ENCODE measurements around the gene ZNF324. TPM values are rescaled to one million over a fixed set of nuclear protein-coding genes. Genes with fewer than 3 reads are reported as not detected.
A peak's percentile ranks its signal among the peaks of the same experiment; 100 is the strongest.

ZNF324 gene
- total and polyA plus RNA-seq, 10 donors, result 1.5 to 19.8 (median 12.7) TPM

DNA sequence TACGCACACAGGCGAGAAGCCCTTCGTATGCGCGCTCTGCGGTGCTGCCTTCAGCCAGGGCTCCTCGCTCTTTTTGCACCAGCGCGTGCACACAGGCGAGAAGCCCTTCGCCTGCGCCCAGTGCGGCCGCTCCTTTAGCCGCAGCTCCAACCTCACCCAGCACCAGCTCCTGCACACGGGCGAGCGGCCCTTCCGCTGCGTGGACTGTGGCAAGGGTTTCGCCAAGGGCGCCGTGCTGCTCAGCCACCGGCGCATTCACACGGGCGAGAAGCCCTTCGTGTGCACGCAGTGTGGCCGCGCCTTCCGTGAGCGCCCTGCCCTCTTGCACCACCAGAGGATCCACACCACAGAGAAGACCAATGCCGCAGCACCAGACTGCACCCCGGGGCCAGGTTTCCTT, 10.8 kb upstream of the ZNF324 start:
- 97 to 98% (median 98%) methylated on average over 29 to 35 of the region's 35 CpGs for WGBS, 5 donors
- intact Hi-C loops (cut with DNase I; ENCODE audit: low total_unique reads), result no loop called here
- H3K27me3 ChIP-seq (replicated peaks in 1 of 7), result no peaks in the 10 kb centered on the region
- H3K9me3 ChIP-seq, result no peaks in the 10 kb centered on the region
- no peak for TF ChIP-seq POLR2A (IDR thresholded peaks at IDR 0.05)
- TF ChIP-seq POLR2AphosphoS5 (IDR thresholded peaks at IDR 0.05), result no peak
- no peak for TF ChIP-seq CTCF (IDR thresholded peaks at IDR 0.05 in 8 of 11, conservative IDR thresholded peaks at IDR 0.05 in 3 of 11)
- H3K27ac ChIP-seq, result no peak overlapping the region
- H3K36me3 ChIP-seq, result peaks cover 0 to 50% (median 30%) of the 10 kb centered on the region in 6 donors
- no peak for DNase-seq
- H3K4me3 ChIP-seq, result no peak overlapping the region
- H3K4me1 ChIP-seq, result peaks cover under 1 to 15% (median 9%) of the 10 kb centered on the region in 6 donors

DNA sequence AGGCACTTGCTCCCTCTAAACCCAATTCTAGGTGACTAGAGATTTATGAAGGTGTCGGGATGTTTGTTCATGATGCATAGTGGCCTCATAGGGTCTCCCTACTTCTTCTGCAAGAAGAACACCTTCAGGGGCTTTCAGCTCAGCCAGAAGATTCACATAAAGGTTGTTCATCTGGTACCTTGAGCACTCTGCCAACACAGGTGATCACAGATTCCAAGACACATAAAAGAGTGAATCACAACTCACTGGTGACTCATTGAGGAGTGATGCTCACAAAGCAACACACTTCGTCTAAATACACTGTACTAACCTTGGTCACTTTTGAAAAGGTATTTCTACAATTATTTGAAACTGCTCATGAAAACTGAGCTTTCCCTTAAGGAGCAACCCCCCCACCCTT, 6.8 kb upstream of the ZNF324 start:
- Histone ChIP-seq H3K27me3 (replicated peaks in 1 of 7) (no peaks in the 10 kb centered on the region), H3K4me3 (no peak overlapping the region), H3K4me1 (peaks cover 0 to 7% (median 1%) of the 10 kb centered on the region in 6 donors), H3K27ac (no peak overlapping the region), H3K9me3 (no peaks in the 10 kb centered on the region), H3K36me3 (peaks cover 0 to 33% (median 21%) of the 10 kb centered on the region in 6 donors)
- intact Hi-C loops (cut with DNase I; ENCODE audit: low total_unique reads), result no loop called here
- TF ChIP-seq POLR2AphosphoS5 (IDR thresholded peaks at IDR 0.05), result no peak
- no peak for TF ChIP-seq CTCF (IDR thresholded peaks at IDR 0.05 in 8 of 11, conservative IDR thresholded peaks at IDR 0.05 in 3 of 11)
- no peak for TF ChIP-seq POLR2A (IDR thresholded peaks at IDR 0.05)
- WGBS, 5 donors, result 88 to 100% (median 91%) methylated on average over 2 of the region's 2 CpGs
- DNase-seq, result no peak

DNA sequence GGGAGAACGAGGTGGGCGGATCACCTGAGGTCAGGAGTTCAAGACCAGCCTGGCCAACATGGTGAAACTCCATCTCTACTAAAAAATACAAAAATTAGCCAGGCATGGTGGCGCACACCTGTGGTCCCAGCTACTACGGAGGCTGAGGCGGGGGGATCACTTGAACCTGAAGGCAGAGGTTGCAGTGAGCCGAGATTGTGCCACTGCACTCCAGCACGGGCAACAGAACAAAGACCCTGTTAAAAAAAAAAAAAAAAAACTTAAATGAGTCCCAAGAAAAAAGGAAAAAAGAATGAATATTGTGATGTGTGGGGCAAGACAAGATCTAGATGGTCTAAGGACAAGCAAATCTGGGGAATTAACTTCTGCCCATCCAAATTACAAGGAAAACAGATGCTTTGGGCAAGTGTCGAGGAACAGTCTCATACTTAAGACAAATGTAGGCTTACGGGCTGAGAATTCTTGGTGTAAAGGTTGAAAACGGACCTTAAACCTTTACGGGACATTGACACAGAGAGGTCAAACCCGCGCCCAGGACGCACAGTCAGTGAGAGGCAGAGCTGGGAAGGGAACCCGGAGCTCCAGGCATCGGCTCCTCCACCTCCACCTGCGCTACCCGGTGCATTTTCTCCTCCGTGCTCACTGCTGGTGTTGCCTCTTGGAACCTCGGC, 656 bp upstream of the ZNF324 start:
- no peaks in the 10 kb centered on the region for H3K9me3 ChIP-seq
- peak overlapping the region; percentile 93 to 100 (median 99) for H3K4me3 ChIP-seq
- no peaks in the 10 kb centered on the region for H3K27me3 ChIP-seq (replicated peaks in 1 of 7)
- no peak for DNase-seq
- 37 to 41% (median 38%) methylated on average over 19 to 20 of the region's 20 CpGs for WGBS, 5 donors
- peaks cover 10 to 35% (median 21%) of the 10 kb centered on the region in 6 donors for H3K4me1 ChIP-seq
- peak overlapping the region in 6 of 8 donors; percentile 80 to 92 (median 86) for H3K27ac ChIP-seq
- no peak for TF ChIP-seq CTCF (IDR thresholded peaks at IDR 0.05 in 8 of 11, conservative IDR thresholded peaks at IDR 0.05 in 3 of 11)
- TF ChIP-seq POLR2A (IDR thresholded peaks at IDR 0.05), result no peak
- peaks cover 0 to 23% (median 20%) of the 10 kb centered on the region in 6 donors for H3K36me3 ChIP-seq
- intact Hi-C loops (cut with DNase I; ENCODE audit: low total_unique reads), result no loop called here

DNA sequence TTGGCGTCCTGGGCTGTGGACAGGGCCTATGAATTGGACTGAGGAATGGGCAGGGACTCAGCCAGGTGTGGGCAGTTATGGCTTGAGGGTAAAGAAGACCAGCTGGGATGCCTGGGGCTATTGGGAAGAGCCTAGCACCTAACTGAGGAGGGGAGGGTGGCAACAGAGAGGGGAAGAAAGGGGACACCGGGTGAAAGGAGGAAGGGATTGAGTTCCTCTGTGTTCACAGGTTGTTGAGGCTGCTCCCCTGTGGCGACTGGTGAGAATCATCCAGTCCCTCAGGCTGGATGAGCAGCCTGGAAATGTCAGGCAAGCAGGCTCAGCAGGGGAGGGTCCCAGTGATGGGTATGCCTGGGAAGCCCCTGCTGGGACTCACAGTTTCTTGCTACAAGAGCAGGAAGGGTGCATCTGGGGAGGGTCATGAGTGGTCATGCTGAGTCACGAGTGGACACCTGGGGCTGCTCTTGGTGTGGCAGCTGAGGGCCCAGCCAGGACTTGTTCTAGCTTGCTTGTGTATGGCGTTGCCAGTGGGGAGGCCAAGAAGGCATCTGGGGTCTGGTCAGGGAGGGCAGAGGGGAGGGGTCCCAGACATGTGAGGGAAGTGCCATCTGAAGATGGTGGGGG, 1.4 kb downstream of the ZNF324 start:
- intact Hi-C loops (cut with DNase I; ENCODE audit: low total_unique reads), result no loop called here
- Histone ChIP-seq H3K27ac (no peak overlapping the region), H3K9me3 (no peaks in the 10 kb centered on the region), H3K36me3 (peaks cover 0 to 44% (median 38%) of the 10 kb centered on the region in 6 donors), H3K27me3 (replicated peaks in 1 of 7) (no peaks in the 10 kb centered on the region), H3K4me1 (peaks cover 10 to 35% (median 21%) of the 10 kb centered on the region in 6 donors), H3K4me3 (peak overlapping the region in 1 of 8 donors; percentile 93)
- TF ChIP-seq CTCF (IDR thresholded peaks at IDR 0.05 in 8 of 11, conservative IDR thresholded peaks at IDR 0.05 in 3 of 11) (no peak), POLR2AphosphoS5 (IDR thresholded peaks at IDR 0.05) (no peak), POLR2A (IDR thresholded peaks at IDR 0.05) (no peak)
- WGBS, 5 donors, result 56 to 75% (median 66%) methylated on average over 5 of the region's 5 CpGs
- no peak for DNase-seq
